Caco-2 (cell line): ENCODE data around the gene HERC2. TPM values are rescaled to one million over a fixed set of nuclear protein-coding genes. Genes with fewer than 3 reads are reported as not detected.

Experiments
- BruUV-seq: library from RNA; stranded (reverse); fragments of 400-500 nt; replicated peaks from 2 replicates; lab custom pipeline; 2021; lab: Mats Ljungman, UMichigan
- CTCF ChIA-PET: fragments of 300-600 bp; sonication (Branson Sonifier 250); formaldehyde crosslinking; loops from one replicate; lab custom pipeline; 2022; ENCODE audit warnings: antibody characterized with exemption; lab: Charles Lee
- POLR2A ChIA-PET: fragments of 300-600 bp; sonication (Branson Sonifier 250); formaldehyde crosslinking; loops from one replicate; lab custom pipeline; 2022; ENCODE audit warnings: antibody characterized with exemption; lab: Charles Lee
- DNase-seq, 2 experiments: peaks; one replicate each; pipeline versions ENCODE4 v3.0.0 to v3.0.0-alpha.2; 2020 to 2022
- H3K27me3 ChIP-seq: replicated peaks from 2 replicates; pipeline ENCODE4 v1.6.0; 2011; ENCODE audit warnings: low read length; ENCODE audit not compliant: control insufficient read depth, insufficient read depth
- H3K36me3 ChIP-seq: 2 replicates; pipeline ENCODE4 v1.5.1; 2011; ENCODE audit warnings: low read length; ENCODE audit not compliant: control insufficient read depth, insufficient read depth
- H3K4me1 ChIP-seq: fragments of 250-450 bp; sonication (Bioruptor Pico); 2 replicates; pipeline ENCODE4 v1.5.1; 2020; ENCODE audit warnings: mild to moderate bottlenecking
- H3K4me3 ChIP-seq: 2 replicates; pipeline ENCODE4 v1.5.1; 2011; ENCODE audit warnings: low read depth, mild to moderate bottlenecking, control low read depth, low read length
- H3K9me3 ChIP-seq: fragments of 250-450 bp; sonication (Bioruptor Pico); 2 replicates; pipeline ENCODE4 v1.5.1; 2020; ENCODE audit warnings: mild to moderate bottlenecking, moderate library complexity
- H3K27ac Mint-ChIP-seq: one replicate; pipeline ENCODE4 v1.8.0; 2022; ENCODE audit warnings: mixed read lengths; ENCODE audit not compliant: unreplicated experiment
- H3K27me3 Mint-ChIP-seq: one replicate; pipeline ENCODE4 v1.8.0; 2022; ENCODE audit warnings: mixed read lengths; ENCODE audit not compliant: insufficient read depth, unreplicated experiment
- H3K36me3 Mint-ChIP-seq: one replicate; pipeline ENCODE4 v1.8.0; 2022; ENCODE audit warnings: mild to moderate bottlenecking, mixed read lengths; ENCODE audit not compliant: insufficient read depth, unreplicated experiment
- H3K4me1 Mint-ChIP-seq: one replicate; pipeline ENCODE4 v1.8.0; 2022; ENCODE audit warnings: low read depth, mixed read lengths; ENCODE audit not compliant: unreplicated experiment
- H3K4me3 Mint-ChIP-seq: one replicate; pipeline ENCODE4 v1.8.0; 2022; ENCODE audit warnings: mild to moderate bottlenecking, moderate library complexity, mixed read lengths; ENCODE audit not compliant: unreplicated experiment
- H3K9me3 Mint-ChIP-seq: one replicate; pipeline ENCODE4 v1.8.0; 2022; ENCODE audit warnings: mixed read lengths; ENCODE audit not compliant: unreplicated experiment
- CTCF ChIP-seq, 2 experiments: fragments of 200-600 bp in 1 of 2; IDR thresholded peaks; 1 replicate in 1 of 2; 2 replicates in 1 of 2; pipeline versions ENCODE4 v1.5.1 to v1.8.0; 2011 to 2022; ENCODE audit warnings: antibody characterized with exemption in 1 of 2, control low read depth in 1 of 2, inconsistent platforms in 1 of 2, low read depth in 1 of 2, low read length in 1 of 2, mild to moderate bottlenecking in 1 of 2, moderate library complexity in 1 of 2; ENCODE audit not compliant: insufficient read depth in 1 of 2, severe bottlenecking in 1 of 2, unreplicated experiment in 1 of 2
- intact Hi-C: fragments of 100-400 bp; cut with micrococcal nuclease; formaldehyde crosslinking; loops from one replicate; pipeline ENCODE4 v1.10.0; 2022; ENCODE audit not compliant: unreplicated experiment
- total RNA-seq: library from RNA; stranded (reverse); gene quantifications from 2 replicates; pipeline ENCODE4 v1.2.3, GENCODE V29; 2022

The HERC2 gene
- total RNA-seq, 1 experiment from 2014 or later: 76.9 TPM

- no peaks in the 10 kb centered on the region for H3K9me3 ChIP-seq
- no peaks in the 10 kb centered on the region for H3K36me3 ChIP-seq
- H3K4me3 ChIP-seq: no peak overlapping the region
- CTCF ChIA-PET: interaction anchor here (1.5 kb wide), 1 partner anchor 16 kb away, joined by 6 read pairs; the partner anchor contains the start of gene OCA2
- intact Hi-C loops: loop anchor here (1.0 kb wide), 1 partner anchor 40 kb away; no protein-coding TSS in a partner anchor
- no peaks in the 10 kb centered on the region for H3K9me3 Mint-ChIP-seq
- POLR2A ChIA-PET: no interaction called here
- no peaks in the 10 kb centered on the region for H3K27me3 ChIP-seq
- H3K36me3 Mint-ChIP-seq: no peaks in the 10 kb centered on the region
- no peaks in the 10 kb centered on the region for H3K4me1 Mint-ChIP-seq
- no peaks in the 10 kb centered on the region for H3K27me3 Mint-ChIP-seq
- peaks cover 13% of the 10 kb centered on the region for H3K4me1 ChIP-seq
- BruUV-seq: no TSS peak
- peak overlapping the region; percentile 48 for H3K27ac Mint-ChIP-seq
- DNase-seq: peak; percentile 59 to 80
- no peak for TF ChIP-seq CTCF (IDR thresholded peaks at IDR 0.05; ENCODE audit: insufficient read depth in 1 of 2, low read depth in 1 of 2, low read length in 1 of 2, severe bottlenecking in 1 of 2, unreplicated experiment in 1 of 2)
- no peak overlapping the region for H3K4me3 Mint-ChIP-seq
These were observed 238.9 kb downstream of the HERC2 start for GRCh38 chr15:28082891-28083684.

- Mint-ChIP-seq H3K27me3 (no peaks in the 10 kb centered on the region), H3K36me3 (no peaks in the 10 kb centered on the region), H3K27ac (no peak overlapping the region), H3K9me3 (no peaks in the 10 kb centered on the region), H3K4me1 (no peaks in the 10 kb centered on the region), H3K4me3 (no peak overlapping the region)
- Histone ChIP-seq H3K4me1 (peaks cover 13% of the 10 kb centered on the region), H3K36me3 (no peaks in the 10 kb centered on the region), H3K27me3 (no peaks in the 10 kb centered on the region), H3K4me3 (no peak overlapping the region), H3K9me3 (no peaks in the 10 kb centered on the region)
- intact Hi-C loops: no loop called here
- no peak for TF ChIP-seq CTCF (IDR thresholded peaks at IDR 0.05; ENCODE audit: insufficient read depth in 1 of 2, low read depth in 1 of 2, low read length in 1 of 2, severe bottlenecking in 1 of 2, unreplicated experiment in 1 of 2)
- no TSS peak for BruUV-seq
- DNase-seq: no peak
- CTCF ChIA-PET: no interaction called here
- POLR2A ChIA-PET: no interaction called here
These were observed 240.4 kb downstream of the HERC2 start for GRCh38 chr15:28081594-28081993.

GRCh38 chr15:28080386-28080785, 241.6 kb downstream of the HERC2 start:
- TF ChIP-seq CTCF (IDR thresholded peaks at IDR 0.05; ENCODE audit: insufficient read depth in 1 of 2, low read depth in 1 of 2, low read length in 1 of 2, severe bottlenecking in 1 of 2, unreplicated experiment in 1 of 2): no peak
- Mint-ChIP-seq H3K4me3 (no peak overlapping the region), H3K4me1 (no peaks in the 10 kb centered on the region), H3K9me3 (no peaks in the 10 kb centered on the region), H3K27me3 (no peaks in the 10 kb centered on the region), H3K27ac (no peak overlapping the region), H3K36me3 (no peaks in the 10 kb centered on the region)
- ChIA-PET POLR2A (no interaction called here), CTCF (interaction anchor here (0.6 kb wide), 1 partner anchor 46 kb away, joined by 3 read pairs; no protein-coding TSS in a partner anchor)
- DNase-seq: no peak
- Histone ChIP-seq H3K4me1 (peaks cover 13% of the 10 kb centered on the region), H3K27me3 (no peaks in the 10 kb centered on the region), H3K36me3 (no peaks in the 10 kb centered on the region), H3K4me3 (no peak overlapping the region), H3K9me3 (no peaks in the 10 kb centered on the region)
- BruUV-seq: no TSS peak
- intact Hi-C loops: no loop called here
